ENCODE results near the gene GLI3.

Gene GLI3

DNA sequence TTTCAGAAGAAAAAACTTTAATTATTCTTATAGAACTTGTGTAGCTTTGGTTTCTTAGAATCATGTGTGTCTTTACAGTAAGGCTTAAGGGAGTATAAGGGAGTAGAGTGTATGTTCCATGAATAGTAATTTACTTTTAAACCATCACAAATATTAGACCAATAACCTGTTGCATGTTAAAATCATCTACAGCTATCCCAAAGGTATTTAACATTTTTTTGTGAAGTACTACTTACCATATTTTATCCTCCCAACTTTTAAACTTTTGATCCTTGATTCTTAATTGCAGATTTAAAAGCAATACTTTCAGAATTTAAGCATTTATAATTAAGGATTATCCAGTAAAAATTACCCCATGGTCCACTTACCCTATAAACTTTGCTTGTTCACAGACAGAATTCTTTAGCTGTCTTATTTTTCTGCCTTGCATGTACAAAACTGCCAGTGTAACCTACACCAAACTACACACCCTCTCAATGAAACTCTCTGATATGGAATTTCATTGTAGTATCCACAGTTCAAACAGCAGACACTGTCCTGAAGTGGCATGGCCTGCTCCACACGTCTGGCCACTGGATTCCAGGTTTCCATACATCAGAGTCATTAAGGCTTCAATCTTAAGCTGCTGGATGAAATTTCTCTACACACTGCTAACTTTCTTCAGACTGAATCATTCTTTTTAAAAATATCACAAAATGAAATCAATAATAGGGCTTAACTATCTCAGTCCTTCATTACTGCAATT is 5.8 kb downstream of the GLI3 start:
- TF ChIP-seq PAX5 (IDR thresholded peaks at IDR 0.05; ENCODE audit: insufficient read depth, low read length, severe bottlenecking): no peak
- TF ChIP-seq POU2F2 (IDR thresholded peaks at IDR 0.05; ENCODE audit: low read depth, low read length): no peak
- no peak for TF ChIP-seq POLR2A (IDR thresholded peaks at IDR 0.05; ENCODE audit: low read depth, low read length)
- no peak for TF ChIP-seq SPI1 (IDR thresholded peaks at IDR 0.05; ENCODE audit: low read depth, low read length)
- TF ChIP-seq POLR2AphosphoS5 (IDR thresholded peaks at IDR 0.05; ENCODE audit: low read depth, low read length): no peak
- no peak for TF ChIP-seq TAF1 (IDR thresholded peaks at IDR 0.05; ENCODE audit: low read depth, low read length)
- DNase-seq (ENCODE audit: insufficient read length, low spot score) (no peak), FAIRE-seq (no peak)

DNA sequence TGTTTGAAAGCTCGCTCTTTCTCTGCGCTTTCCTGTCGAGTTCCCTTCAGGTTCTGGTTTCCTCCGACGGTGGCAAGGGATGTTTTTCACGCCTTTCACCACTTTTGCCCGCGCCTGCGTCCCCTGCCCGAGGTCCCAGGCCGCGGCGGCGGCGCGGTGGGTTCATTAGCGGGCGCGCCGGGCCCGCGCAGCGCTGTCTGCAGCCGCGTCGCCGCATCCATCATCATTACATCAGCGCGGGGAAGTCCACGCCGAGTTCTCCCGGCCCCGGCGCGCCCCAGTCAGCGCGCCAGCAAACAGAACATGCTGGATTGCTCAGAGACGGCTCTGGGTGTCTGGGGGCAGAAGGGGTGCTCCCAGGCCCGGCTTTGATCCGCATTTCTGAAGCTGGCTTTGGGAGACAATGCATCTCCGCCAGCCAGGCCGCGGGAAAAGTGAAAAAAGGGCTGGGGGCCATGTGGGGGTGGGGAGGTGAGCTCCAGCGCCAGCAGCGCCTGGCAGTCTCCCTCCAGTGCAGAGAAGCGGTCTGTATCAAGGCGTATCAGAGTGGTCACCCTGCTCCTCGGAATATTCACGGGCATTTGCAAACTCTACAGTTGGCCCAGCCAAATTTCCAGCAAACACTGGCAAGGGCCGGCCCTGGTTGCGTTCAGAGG is 8.9 kb downstream of the GLI3 start:
- DNase-seq (ENCODE audit: insufficient read length, low spot score) (no peak), FAIRE-seq (no peak)
- TF ChIP-seq POLR2AphosphoS5 (IDR thresholded peaks at IDR 0.05; ENCODE audit: low read depth, low read length) (no peak), TAF1 (IDR thresholded peaks at IDR 0.05; ENCODE audit: low read depth, low read length) (no peak), SPI1 (IDR thresholded peaks at IDR 0.05; ENCODE audit: low read depth, low read length) (no peak), POLR2A (IDR thresholded peaks at IDR 0.05; ENCODE audit: low read depth, low read length) (no peak), PAX5 (IDR thresholded peaks at IDR 0.05; ENCODE audit: insufficient read depth, low read length, severe bottlenecking) (no peak), POU2F2 (IDR thresholded peaks at IDR 0.05; ENCODE audit: low read depth, low read length) (no peak)

DNA sequence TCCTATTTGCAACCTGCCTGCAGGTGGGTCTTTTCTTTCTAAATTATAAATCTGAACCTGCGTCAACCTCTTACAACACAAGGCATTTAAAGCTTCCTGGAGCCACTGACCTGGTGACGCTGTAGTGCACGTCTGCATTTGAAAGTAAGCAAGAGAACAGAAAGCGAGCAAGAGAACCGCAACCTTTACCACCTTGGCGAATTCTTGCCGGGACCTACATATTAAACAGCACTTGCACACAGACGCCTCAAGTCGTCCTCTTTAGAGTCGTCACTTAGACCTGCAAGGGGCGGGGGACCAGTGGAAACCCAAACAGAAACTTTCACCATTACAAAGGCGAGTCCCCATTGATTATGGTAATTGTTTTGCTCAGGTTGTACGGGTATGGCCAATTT is 9.5 kb downstream of the GLI3 start:
- no peak for TF ChIP-seq POLR2AphosphoS5 (IDR thresholded peaks at IDR 0.05; ENCODE audit: low read depth, low read length)
- TF ChIP-seq PAX5 (IDR thresholded peaks at IDR 0.05; ENCODE audit: insufficient read depth, low read length, severe bottlenecking): no peak
- no peak for TF ChIP-seq SPI1 (IDR thresholded peaks at IDR 0.05; ENCODE audit: low read depth, low read length)
- TF ChIP-seq TAF1 (IDR thresholded peaks at IDR 0.05; ENCODE audit: low read depth, low read length): no peak
- no peak for TF ChIP-seq POLR2A (IDR thresholded peaks at IDR 0.05; ENCODE audit: low read depth, low read length)
- TF ChIP-seq POU2F2 (IDR thresholded peaks at IDR 0.05; ENCODE audit: low read depth, low read length): no peak
- no peak for DNase-seq (ENCODE audit: insufficient read length, low spot score)
- no peak for FAIRE-seq

DNA sequence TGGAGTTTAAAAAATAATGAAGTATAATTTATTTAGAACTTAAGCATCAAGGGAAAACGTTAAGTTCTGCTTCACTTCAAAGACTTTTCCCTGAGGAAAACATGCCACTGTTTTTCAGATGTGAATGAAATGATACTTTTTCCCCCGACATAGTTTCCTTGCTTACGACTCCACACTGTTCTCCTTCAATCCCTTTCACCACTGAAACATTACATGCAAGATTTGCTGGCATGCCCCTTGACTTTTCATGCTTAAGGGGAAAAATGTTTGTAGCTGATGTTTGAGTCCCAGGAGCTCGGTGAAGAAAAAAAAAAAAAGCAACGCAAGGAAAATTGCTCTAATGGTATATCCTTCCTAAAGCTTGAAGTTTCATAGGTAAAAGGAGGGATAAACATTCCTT is 10.0 kb downstream of the GLI3 start:
- no peak for FAIRE-seq
- DNase-seq (ENCODE audit: insufficient read length, low spot score): no peak
- no peak for TF ChIP-seq SPI1 (IDR thresholded peaks at IDR 0.05; ENCODE audit: low read depth, low read length)
- no peak for TF ChIP-seq POLR2A (IDR thresholded peaks at IDR 0.05; ENCODE audit: low read depth, low read length)
- no peak for TF ChIP-seq TAF1 (IDR thresholded peaks at IDR 0.05; ENCODE audit: low read depth, low read length)
- TF ChIP-seq POLR2AphosphoS5 (IDR thresholded peaks at IDR 0.05; ENCODE audit: low read depth, low read length): no peak
- TF ChIP-seq PAX5 (IDR thresholded peaks at IDR 0.05; ENCODE audit: insufficient read depth, low read length, severe bottlenecking): no peak
- no peak for TF ChIP-seq POU2F2 (IDR thresholded peaks at IDR 0.05; ENCODE audit: low read depth, low read length)

DNA sequence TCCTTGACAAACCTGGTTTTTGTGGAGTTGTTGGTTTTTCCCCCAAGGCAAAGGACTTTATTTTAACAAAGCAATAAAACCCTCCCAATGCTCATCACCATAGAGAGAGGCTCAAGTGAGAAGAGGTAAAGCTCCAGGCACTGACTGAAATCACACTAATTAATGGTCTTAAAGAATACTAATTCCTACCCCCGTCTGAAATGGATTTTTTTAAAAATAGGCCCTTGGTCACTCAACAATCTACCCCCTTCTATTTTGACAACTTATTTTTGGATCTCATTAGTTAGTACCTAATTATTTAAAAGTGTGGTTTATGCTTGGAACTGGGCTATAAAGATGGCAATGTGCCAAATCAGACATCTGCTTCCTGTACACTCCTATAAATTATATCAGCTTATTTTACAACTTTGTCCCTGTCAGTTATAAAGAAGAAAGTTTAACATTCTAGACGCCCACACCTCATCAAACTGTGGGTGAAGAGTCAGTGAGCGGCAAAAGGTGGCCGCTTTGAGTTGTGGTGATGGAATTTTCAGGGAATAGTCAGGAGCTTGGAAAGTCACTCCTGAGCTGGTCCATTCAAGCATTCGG is 10.6 kb downstream of the GLI3 start:
- DNase-seq (ENCODE audit: insufficient read length, low spot score): no peak
- FAIRE-seq: no peak
- TF ChIP-seq TAF1 (IDR thresholded peaks at IDR 0.05; ENCODE audit: low read depth, low read length): no peak
- no peak for TF ChIP-seq SPI1 (IDR thresholded peaks at IDR 0.05; ENCODE audit: low read depth, low read length)
- no peak for TF ChIP-seq POLR2A (IDR thresholded peaks at IDR 0.05; ENCODE audit: low read depth, low read length)
- TF ChIP-seq POU2F2 (IDR thresholded peaks at IDR 0.05; ENCODE audit: low read depth, low read length): no peak
- TF ChIP-seq POLR2AphosphoS5 (IDR thresholded peaks at IDR 0.05; ENCODE audit: low read depth, low read length): no peak
- TF ChIP-seq PAX5 (IDR thresholded peaks at IDR 0.05; ENCODE audit: insufficient read depth, low read length, severe bottlenecking): no peak

DNA sequence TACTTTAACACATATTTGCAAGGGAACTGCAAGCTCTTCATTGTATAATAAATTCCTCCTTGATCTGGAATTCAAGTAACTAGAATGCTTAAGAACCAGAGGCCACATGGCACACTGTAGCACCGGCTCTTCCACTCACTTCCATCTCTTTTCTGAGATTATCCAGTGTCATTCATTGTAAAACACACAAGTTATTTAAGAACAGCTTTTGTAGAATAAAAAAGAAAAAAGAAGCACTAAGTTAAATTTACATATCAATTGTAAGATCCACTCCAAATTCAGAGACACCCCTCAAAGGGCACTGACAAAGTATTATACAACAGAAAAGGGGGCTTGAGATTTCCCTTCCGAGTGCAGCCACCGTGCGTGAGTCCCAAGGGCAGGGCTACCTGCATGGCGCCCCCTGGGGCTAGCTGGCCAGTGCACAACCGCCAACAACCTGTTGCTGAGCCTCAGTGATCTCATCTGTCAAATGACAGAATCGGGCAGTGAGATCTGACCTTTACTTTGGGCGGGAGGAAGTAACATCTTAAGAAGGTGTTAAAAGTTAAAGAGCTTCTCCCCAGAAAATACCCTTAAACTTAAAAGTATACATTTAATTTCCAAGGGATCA is 12.5 kb downstream of the GLI3 start:
- TF ChIP-seq TAF1 (IDR thresholded peaks at IDR 0.05; ENCODE audit: low read depth, low read length) (no peak), POLR2AphosphoS5 (IDR thresholded peaks at IDR 0.05; ENCODE audit: low read depth, low read length) (no peak), POLR2A (IDR thresholded peaks at IDR 0.05; ENCODE audit: low read depth, low read length) (no peak), POU2F2 (IDR thresholded peaks at IDR 0.05; ENCODE audit: low read depth, low read length) (no peak), PAX5 (IDR thresholded peaks at IDR 0.05; ENCODE audit: insufficient read depth, low read length, severe bottlenecking) (no peak), SPI1 (IDR thresholded peaks at IDR 0.05; ENCODE audit: low read depth, low read length) (no peak)
- DNase-seq (ENCODE audit: insufficient read length, low spot score) (no peak), FAIRE-seq (no peak)

DNA sequence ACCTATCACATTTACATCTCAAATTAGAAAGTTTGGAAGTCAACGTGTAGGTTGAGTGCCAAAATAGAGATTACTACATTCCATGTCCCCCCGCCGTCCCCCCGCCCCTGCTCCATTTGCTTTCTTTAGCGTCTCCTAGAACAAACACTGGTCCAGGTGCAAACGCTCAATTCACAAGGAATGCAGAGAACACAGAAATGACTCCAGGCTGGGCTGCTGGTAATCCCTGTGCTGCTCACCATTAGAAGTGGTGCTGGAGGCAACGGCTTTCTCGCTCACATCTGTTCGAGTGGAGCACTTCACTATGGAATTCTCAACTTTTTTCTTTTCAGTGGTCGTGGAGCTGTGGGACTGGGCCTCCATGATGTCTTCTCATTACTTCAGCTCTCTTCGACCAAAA is 14.1 kb downstream of the GLI3 start:
- DNase-seq (ENCODE audit: insufficient read length, low spot score) (no peak), FAIRE-seq (no peak)
- TF ChIP-seq POU2F2 (IDR thresholded peaks at IDR 0.05; ENCODE audit: low read depth, low read length) (no peak), TAF1 (IDR thresholded peaks at IDR 0.05; ENCODE audit: low read depth, low read length) (no peak), PAX5 (IDR thresholded peaks at IDR 0.05; ENCODE audit: insufficient read depth, low read length, severe bottlenecking) (no peak), SPI1 (IDR thresholded peaks at IDR 0.05; ENCODE audit: low read depth, low read length) (no peak), POLR2A (IDR thresholded peaks at IDR 0.05; ENCODE audit: low read depth, low read length) (no peak)

DNA sequence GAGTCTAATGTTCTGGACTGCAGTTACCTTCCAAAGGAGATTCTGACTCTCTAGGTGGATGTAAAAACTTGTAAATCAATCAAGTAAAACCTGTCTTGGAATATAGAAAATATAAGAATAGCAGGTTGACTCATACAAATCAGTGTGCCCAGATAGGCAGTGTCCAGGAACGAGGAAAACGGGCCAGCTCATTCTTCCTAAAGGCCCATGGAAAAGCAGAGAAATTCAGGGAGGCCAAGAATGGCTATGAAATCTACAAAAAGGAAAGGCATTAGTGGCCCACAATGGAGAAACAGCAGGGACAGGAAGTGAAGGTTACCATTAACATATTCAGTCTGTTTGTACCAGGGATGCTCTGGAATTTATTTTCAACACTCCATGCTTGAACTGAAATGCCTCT is 14.9 kb downstream of the GLI3 start:
- FAIRE-seq (no peak), DNase-seq (ENCODE audit: insufficient read length, low spot score) (no peak)
- TF ChIP-seq POU2F2 (IDR thresholded peaks at IDR 0.05; ENCODE audit: low read depth, low read length): no peak
- no peak for TF ChIP-seq TAF1 (IDR thresholded peaks at IDR 0.05; ENCODE audit: low read depth, low read length)

DNA sequence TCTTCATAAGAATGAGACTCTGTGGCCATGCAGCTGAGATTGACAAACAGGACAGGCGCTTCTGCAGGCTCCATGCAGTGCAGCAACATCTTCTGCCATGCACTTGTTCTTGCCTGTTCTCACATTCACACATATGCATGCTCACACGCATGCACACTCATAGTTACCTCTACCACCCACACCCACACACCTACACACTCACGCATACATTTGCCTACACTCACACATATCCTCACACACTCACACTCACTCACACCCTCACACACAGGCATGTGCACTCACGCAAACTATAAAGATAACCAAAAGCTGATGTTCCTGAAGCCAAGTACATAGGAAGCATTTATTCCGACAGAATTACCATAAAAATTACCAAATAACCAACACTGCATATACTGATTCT is 15.7 kb downstream of the GLI3 start:
- DNase-seq (ENCODE audit: insufficient read length, low spot score): no peak

More for the DNA sequence above, 15.7 kb downstream of the GLI3 start:
- no peak for FAIRE-seq
- TF ChIP-seq SPI1 (IDR thresholded peaks at IDR 0.05; ENCODE audit: low read depth, low read length) (no peak), TAF1 (IDR thresholded peaks at IDR 0.05; ENCODE audit: low read depth, low read length) (no peak), POLR2A (IDR thresholded peaks at IDR 0.05; ENCODE audit: low read depth, low read length) (no peak), POU2F2 (IDR thresholded peaks at IDR 0.05; ENCODE audit: low read depth, low read length) (no peak), POLR2AphosphoS5 (IDR thresholded peaks at IDR 0.05; ENCODE audit: low read depth, low read length) (no peak), PAX5 (IDR thresholded peaks at IDR 0.05; ENCODE audit: insufficient read depth, low read length, severe bottlenecking) (no peak)
